Renal pelvis (tissue), 4 donors: ENCODE results near the gene PRKCB. TPM values are rescaled to one million over a fixed set of nuclear protein-coding genes. Genes with fewer than 3 reads are reported as not detected.
"Not testable (repeated sequence)": the region's sequence is repeated elsewhere in the genome, so short reads cannot be mapped to it uniquely, and the experiment has no call there.

Experiments
- DNase-seq: peaks from one replicate; pipeline ENCODE4 v3.0.0-alpha.2; 2013
- polyA plus RNA-seq, 3 donors: library from polyadenylated mRNA; unstranded; fragments of 120-200 nt; gene quantifications; one replicate each; pipeline ENCODE4 v1.2.1, GENCODE V29; 2013; ENCODE audit not compliant: insufficient read length in 3 of 3

Gene PRKCB
- polyA plus RNA-seq, 3 donors: 2.6 to 4.5 (median 3.8) TPM

DNA sequence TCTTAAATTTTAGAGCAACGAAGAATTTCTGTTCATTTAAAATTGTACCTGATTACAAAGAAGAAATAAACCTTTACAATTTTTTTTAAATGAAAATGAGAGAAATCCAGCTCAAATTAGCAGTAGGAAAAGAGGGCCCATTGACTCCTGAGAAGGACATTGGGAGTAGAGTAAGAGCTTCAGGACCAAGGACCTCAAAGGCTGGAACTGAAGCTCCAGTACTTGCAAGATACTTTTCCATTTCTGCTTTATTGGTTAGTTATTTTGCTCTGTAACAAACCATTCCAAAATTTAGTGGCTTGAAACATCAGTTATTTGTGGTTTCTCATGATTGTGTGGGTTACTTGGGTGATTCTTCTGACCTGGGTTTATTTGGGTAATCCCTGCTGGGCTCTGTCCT lies 165.9 kb downstream of the PRKCB start:
- DNase-seq: no peak

DNA sequence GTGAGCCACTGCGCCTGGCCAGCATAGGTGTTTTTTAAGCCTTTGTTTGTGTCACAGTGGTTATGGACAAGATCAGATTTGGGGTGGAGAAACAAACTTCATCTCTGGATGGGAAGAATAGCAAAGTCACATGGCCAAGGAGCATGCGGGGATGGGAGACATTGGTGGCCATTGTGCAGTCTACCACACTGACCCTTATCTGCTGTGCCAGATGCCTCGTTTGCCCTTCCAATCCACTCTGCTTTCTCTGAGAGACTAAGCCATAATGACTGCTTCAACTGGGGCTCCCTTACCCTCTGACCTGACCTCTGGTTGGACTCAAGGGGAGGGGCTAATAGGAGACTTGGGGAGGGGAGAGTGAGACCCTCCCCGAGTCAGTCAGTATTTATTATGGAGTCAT lies 166.8 kb downstream of the PRKCB start:
- DNase-seq: no peak

DNA sequence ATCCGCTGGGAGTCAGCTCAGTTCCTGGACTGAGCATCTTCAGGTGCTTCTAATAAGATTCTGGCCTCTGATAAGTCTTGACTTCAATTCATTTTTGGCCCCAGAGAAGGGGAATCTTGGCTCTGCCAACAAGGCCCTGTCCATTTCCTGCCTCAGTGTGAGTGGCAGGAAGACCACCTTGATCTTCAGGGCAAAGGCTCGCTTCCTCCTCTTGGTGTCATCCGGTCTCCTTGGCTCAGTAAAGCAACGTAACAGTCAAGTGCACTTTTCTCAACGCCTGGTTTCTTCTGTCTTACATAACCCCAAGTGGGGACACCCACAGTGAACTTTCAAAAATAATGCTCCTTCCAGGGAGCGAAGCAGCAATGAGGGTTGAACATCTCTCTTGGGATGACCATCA lies 169.8 kb downstream of the PRKCB start:
- DNase-seq: no peak

DNA sequence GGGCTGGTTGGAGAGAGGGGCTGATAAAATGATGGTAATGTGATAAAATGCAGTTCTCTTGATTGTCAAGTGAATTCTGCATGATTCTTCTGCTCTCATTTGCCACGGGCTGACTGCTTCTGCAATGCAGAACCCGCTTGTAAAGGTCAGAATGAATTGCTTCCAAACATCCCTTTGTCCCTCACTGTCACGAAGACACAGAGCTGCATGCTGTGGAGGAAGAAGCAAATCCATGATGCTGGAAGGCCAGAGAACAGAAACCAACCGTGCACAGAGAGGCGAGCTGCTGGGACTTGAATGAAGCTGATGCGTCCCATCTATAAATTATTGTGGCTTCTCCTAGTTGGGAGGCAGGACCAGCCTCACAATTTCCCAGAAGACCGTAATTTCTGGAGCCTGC lies 171.6 kb downstream of the PRKCB start:
- no peak for DNase-seq

DNA sequence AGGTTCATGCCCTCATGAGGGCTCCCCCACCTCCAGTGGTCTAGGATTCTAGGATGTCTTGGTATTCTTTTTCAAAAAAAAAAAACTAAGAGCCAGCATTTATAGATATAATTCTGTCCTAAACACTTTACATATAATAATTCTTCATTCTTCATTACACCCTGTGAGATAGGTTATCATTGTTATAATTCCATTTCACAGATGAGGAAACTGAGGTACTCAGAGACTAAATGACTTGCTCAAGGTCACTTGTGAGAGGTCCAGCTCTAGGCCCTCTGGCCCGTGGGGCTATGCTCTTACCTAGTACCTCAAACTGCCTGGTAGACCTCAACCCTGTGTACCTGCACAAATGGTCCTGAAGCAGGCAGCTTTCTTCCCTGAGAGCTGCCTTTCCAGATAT lies 172.2 kb downstream of the PRKCB start:
- DNase-seq: no peak

DNA sequence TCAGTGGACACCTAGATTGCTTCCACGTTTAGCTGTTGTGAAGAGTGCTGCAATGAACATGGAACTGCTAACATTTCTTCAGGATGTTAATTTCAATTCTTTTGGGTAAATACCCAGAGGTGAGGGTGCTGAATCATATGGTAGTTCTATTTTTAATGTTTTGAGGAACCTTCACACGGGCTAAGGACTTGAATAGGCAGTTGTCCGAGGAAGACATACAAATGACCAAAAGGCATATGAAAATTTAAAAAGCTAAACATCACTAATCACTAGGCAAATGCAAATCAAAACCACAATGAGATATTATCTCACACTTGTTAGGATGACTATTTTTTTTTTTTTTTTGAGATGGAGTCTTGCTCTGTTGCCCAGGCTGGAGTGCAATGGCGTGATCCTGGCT lies 173.3 kb downstream of the PRKCB start:
- no peak for DNase-seq

DNA sequence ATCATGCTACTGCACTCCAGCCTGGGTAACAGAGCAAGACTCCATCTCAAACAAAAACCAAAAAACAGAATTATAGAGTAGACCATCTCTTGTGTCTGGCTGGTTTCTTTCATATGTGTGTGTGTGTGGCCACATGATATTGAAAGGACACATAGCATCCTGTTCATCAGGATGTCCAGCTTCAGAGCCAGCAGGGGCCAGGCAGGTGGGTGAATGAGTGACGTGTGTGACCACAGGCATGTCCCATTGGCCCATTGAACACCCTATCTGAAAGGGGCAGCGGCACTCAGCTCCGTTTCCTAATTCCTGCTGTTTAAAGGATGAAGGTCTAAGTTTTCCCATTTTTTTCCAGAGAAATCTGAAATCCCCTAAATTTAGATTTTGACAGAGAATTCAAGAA lies 174.2 kb downstream of the PRKCB start:
- DNase-seq: no peak

DNA sequence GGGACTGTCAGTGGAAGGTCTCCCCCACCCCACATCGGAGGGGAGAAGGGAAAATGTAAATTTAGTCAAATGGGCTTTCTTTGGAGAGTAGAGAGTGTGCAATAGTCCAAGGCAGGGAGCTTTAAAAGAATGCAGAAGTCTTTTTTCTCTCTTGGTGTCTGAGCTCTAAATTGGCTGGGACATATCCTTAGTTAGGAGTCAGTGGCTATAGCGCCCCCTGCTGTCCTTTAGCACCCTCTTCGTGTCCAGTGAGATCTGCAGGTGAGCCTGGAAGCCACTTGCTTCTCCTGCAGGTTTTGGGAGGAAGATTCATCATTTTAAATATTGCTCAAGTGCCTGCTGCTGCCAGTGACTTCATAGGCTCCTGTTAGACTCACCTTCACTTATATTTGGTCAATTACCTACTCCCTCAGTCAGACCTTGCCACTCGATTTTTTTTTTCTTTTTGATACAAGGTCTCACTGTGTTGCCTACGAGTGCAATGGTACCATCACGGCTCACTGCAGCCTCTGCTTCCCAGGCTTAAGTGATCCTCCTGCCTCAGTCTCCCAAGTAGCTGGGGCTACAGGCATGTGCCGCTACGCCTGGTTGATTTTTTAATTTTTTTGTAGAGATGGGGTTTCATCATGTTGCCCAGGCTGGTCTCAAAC lies 174.8 kb downstream of the PRKCB start:
- DNase-seq: peak; percentile 74

DNA sequence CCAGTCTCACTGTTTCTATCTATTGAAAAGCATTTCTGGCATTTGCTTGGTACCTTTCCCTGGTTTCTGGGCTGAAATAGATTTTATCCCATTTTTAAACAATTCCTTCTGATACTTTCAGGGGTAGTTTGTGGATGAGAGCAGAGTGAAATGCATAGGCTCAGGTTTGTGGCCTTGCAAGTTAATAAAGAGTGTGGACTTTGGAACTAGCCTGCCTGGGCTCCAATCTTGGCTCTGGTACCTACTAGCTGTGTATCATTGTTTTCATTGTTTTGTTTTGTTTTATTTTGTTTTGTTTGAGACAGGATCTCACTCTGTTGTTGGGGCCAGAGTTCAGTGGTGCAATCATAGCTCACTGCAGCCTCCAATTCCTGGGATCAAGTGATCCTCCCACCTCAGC lies 175.5 kb downstream of the PRKCB start:
- no peak for DNase-seq

DNA sequence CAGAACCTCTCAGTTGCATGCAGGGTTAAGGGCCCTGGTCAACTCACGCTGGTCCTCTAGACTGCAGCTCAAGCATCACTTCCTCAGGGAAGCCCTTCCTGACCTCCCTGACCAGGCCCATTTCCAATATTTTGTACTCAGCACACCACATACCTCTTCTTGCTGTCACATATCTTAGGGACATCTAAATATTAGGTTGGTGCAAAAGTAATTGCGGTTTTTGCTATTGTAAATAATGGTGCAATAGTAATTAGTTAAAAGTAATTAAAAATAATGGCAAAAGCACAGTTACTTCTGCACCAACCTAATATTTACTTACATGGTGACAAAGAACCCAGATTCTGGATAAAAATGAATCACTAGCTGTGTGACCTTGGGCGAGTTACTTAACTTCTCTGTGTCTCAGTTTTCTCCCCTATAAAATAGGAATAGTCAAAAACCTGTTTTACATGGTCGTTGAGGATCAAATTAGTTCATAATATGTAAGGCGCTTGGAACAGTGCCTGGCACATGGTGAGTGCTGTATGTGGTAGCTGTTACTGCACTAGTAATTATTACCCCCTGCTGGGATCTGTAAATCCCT lies 177.4 kb downstream of the PRKCB start:
- DNase-seq: no peak

DNA sequence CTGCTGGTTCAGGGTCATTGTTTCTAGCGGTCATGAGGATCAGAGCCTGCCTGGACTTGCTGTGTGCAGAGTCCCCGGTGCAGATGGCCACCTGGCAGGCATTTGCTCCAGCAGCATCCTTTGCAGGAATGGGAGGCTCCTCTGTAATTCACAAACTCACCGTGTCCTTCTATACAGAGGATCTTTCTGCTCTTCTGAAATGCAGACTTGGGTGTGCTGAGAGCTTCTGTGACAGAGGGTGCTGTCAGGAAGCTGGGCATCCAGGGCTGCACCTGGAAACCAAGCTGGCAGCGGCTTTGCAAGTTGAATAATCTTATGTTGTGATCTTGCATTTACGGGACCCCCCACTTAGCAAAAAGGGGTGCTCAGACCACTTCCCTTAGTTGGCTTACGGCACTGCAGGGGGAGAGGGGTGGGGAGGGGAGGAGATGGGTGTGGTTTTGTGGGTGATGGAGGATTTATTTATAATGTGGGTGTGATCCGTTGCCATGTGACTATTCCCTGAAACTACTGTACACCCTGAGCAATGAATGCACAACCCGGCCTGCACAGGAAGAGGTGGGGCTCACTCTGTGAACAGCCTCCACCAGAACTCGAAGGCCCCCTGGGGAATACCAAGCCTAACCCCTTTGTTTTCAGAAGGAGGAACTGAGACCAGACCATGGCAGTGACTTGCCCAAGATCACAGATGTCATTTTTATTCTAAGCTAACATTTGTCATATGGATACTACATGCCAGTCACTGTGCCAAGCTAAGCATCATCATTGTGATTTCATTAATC lies 178.3 kb downstream of the PRKCB start:
- no peak for DNase-seq

DNA sequence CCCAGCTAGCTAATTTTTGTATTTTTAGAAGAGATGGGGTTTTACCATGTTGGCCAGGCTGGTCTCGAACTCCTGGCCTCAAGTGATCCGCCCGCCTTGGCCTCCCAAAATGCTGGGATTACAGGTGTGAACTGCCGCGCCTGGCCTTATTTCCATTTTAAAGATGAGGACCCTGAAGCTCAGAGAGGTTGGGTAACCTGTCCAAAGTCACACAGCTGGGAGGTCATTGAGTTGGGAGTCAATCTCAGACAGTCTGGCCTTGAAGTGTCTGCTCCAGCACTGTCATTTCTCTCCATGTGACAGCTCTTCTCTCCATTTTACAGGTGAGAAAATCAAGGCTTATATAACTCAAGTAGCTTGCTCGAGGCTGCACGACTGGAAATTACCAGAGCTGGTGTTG lies 179.2 kb downstream of the PRKCB start:
- not testable (repeated sequence) for DNase-seq

DNA sequence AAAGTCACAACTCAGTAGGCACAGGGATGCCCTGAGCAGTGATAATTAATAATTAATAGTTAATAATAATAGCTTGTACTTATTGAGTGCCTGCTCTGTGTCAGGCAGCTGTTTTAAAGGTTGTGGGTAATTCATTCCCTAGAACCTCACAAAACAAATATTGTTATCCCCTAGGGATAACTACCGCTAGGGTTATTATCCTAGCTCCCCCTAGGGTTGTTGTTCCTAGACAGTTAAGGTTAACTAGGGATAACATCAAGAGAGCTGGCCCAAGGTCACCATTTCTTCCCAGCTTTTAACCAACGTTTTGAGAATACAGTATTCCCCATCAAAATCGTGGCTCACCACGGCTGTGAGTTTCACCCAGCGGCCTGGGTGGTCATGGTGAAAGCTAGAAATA lies 180.1 kb downstream of the PRKCB start:
- DNase-seq: no peak

DNA sequence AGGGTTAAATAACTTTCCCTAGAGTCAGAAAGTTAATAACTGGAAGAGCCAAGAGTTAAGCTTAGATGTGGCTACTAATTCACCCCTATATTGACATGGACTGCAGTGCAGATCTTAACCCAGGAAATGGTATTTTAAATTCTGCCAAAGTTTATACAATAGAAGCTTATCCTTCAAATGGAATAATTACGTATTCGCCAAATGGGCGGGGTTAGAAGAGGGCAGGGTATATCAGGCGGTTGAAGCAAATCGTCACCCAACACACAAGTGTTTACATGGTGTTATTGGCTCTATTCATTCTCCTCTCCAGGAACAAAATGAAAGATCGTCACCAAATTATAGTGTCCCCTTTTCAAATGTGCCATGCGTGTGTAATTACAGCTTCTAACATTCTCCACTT lies 182.7 kb downstream of the PRKCB start:
- DNase-seq: no peak

DNA sequence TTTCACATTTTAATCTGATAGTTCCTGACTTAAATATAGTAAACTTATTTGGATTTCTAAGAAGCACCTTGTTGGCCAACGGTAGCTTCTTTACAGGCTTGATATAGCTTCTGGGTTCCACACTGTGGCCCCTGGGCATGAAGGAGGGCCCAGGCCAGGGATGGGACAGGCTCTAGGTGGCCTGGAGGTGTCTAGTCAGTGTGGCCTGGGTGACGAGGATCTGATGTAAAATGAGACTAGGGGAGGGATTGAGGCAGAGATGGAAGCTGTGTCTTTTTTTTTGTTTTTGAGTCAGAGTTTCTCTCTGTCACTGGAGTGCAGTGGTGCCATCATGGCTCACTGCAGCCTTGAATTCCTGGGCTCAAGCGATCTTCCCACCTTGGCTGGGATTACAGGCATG lies 187.0 kb downstream of the PRKCB start:
- no peak for DNase-seq

DNA sequence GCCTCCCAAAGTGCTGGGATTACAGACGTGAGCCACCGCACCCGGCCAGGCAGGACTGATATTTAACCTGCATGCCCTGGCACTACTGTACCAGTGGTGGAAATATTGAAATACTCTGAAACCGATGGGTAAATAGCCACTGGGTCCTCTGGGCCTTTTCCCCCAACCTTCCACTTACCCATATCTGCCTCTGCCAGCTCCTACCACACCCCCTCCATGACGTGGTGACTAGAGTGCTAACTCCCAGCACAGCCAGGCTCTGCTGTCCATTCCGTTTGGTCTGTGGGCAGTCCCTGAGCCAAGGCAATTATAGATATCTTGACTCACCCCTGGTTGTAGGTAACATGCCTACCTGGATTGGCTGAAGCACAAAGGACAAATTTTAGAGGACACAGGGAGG lies 187.8 kb downstream of the PRKCB start:
- DNase-seq: no peak

DNA sequence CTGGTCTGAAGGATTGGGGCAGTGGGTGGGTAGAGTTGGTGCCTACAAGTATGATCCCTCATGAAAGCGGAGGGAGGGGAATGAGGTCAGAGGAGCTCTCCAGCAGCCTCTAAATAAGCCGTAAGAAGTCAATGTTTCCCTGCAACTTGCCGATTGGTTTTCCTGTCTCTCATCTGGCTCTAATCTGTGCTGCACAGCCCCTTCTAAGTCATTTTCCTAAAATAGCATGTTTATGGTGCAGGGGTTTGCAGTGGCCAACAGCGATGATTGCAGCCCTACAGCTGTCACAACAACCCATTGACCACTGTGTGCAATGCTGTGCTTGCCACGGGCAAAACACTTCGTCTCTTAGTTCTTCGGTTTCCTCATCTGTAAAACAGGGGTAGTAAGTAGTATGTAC lies 189.2 kb downstream of the PRKCB start:
- DNase-seq: no peak

DNA sequence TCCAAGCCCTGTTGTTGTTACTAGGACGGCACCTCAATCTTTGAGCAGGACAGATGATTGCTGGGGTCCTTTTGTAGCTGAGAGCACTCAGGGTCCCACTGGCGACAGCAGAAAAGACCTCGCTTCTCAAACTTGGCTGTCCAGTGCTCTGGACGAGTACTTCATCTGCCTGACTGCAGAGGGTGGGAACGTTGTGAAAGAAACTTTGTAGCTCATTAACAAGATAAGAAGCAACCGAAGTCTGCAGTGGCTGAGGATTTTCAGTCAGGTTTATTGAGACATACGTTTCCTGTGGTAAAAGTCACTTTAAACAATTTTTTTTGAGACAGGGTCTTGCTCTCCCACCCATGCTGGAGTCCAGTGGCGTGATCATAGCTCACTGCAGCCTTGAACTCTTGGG lies 191.7 kb downstream of the PRKCB start:
- DNase-seq: no peak

DNA sequence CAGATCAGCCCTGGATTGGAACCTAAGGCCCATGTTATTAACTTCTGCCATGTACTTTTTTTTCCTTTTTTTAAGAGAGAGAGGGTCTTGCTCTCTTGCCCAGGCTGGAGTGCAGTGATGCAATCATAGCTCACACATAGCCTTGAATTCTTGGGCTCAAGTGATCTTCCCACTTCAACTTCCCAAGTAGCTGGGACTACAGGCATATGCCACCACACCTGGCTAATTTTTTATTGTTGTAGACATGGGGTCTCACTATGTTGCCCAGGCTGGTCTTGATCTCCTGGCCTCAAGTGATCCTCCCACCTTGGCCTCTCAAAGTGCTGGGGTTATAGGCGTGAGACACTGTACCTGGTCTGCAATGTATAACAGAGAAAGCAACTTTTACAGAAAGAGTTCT lies 194.1 kb downstream of the PRKCB start:
- DNase-seq: not testable (repeated sequence)

DNA sequence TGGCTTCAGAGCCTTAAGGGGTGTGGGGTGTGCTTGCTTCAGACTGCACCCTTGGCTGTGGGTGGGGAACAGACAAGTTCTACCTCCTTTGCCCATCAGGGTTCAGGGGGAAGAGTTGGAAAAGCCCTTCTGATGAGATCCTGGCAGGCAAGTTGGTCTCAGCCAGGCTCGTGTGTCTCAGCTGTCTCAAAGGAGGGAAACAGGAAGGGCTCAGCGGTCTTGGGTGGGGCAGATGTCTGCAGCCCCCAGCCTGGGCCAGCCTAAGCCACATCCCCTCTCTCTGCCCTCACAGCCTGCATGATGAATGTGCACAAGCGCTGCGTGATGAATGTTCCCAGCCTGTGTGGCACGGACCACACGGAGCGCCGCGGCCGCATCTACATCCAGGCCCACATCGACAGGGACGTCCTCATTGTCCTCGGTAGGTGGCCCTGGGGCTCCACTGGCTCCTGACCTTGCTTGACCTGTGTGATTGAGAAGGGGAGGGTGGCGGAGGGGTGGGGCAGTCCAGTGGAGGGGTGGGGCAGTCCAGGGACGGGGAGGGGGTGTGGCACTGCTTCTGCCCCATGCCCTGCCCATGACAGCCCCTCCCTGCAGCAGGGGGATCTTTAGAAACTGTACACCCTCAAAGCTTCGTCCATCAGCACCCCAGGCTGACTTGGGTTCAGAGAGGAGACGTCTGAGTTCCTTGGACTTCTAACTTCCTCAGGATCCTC lies 199.5 kb downstream of the PRKCB start:
- DNase-seq: no peak

DNA sequence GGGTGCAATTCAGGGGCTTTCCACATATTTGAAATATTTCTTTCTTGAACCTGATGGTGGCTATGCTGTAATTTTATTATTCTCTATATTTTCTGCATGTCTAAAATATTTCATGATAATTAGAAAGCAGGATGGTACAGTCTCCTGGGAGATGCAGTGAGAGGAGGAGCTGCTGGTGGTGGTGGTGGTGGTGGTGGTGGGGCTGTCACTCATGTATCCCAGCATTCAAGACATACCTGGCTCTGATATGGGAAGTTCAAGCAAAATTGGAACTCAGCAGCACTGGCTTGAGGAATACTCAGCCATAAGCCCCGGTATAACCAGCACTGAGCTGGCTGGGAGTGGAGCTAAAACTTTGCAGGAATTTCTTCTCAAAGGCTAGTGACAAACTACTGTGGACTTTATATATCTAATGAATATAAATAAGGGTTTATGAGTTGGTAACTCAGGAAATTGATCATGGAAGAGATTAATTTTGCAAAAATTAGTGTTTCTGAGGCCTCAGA lies 200.3 kb downstream of the PRKCB start:
- DNase-seq: no peak

DNA sequence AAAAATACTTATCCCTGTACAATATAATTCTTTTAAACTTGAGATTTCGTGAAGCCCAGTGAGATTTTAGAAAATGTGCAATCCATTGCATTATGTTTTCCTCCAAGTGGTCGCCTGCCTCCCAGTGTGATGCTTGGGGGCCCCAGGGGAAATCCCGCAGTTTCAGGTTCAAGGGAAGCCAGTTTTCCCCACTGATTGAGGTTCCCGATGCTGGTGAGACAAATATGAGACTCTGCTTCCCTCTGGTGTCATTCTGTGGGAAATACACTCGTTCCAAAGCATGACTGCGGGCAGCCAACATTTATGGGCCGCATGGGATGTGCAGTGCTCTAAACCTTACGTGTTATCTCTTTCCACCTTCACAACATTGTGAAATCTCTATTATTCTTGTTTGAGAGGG lies 200.8 kb downstream of the PRKCB start:
- peak; percentile 35 for DNase-seq

DNA sequence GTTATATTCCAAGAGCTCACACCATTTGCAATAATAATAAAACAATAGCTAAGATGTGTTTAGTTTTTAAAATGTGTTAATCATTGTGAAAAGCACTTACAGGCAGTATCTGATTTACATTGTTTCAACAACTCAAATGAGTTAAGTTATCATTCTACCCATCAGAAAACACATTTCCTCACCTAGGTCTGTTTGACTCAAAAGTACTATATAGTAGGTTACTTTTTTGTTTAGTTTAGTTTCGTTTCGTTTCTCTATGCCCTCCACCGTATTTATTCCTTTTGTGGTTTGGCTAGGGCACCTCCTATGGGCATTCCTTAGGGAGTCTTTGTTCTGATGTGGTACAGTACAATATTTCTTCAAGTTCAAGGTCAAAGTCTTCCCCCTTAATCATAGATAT lies 201.6 kb downstream of the PRKCB start:
- no peak for DNase-seq
